H1 (cell line): ENCODE measurements around the gene BTBD9. TPM values are rescaled to one million over a fixed set of nuclear protein-coding genes. Genes with fewer than 3 reads are reported as not detected.
A peak's percentile ranks its signal among the peaks of the same experiment; 100 is the strongest.

Experiments
- CTCF ChIA-PET: fragments of 300-600 bp; sonication (Branson Sonifier 250); formaldehyde crosslinking; loops from one replicate; lab custom pipeline; 2021; ENCODE audit not compliant: partially characterized antibody; lab: Charles Lee
- POLR2A ChIA-PET: fragments of 300-600 bp; sonication (Branson Sonifier 250); formaldehyde crosslinking; loops from one replicate; lab custom pipeline; 2021; ENCODE audit warnings: inconsistent platforms; ENCODE audit not compliant: partially characterized antibody; lab: Charles Lee
- DNase-seq, 2 experiments: peaks; one replicate each; pipeline versions ENCODE4 v3.0.0 to v3.0.0-alpha.2; 2010 to 2022; ENCODE audit warnings: low spot score in 2 of 2, low read depth in 1 of 2, mixed read lengths in 1 of 2
- FAIRE-seq: peaks from 2 replicates; lab custom pipeline; 2011; peaks lifted over from hg19 to GRCh38; lab: Jason Lieb, UNC
- H2AFZ ChIP-seq: 2 replicates; pipeline ENCODE4 v1.8.1; 2012; ENCODE audit warnings: low read length, inconsistent platforms
- H2AK5ac ChIP-seq: 2 replicates; pipeline ENCODE4 v1.6.1; 2013; ENCODE audit warnings: low read depth, low read length
- H2BK120ac ChIP-seq: replicated peaks from 2 replicates; pipeline ENCODE3; 2013; ENCODE audit warnings: low read depth, low read length, inconsistent platforms
- H2BK12ac ChIP-seq: 2 replicates; pipeline ENCODE4 v1.6.1; 2013; ENCODE audit warnings: low read depth, low read length
- H2BK15ac ChIP-seq: 2 replicates; pipeline ENCODE4 v1.6.1; 2013; ENCODE audit warnings: low read length
- H2BK20ac ChIP-seq: 2 replicates; pipeline ENCODE4 v1.6.1; 2013; ENCODE audit warnings: low read length
- H2BK5ac ChIP-seq: 2 replicates; pipeline ENCODE4 v1.6.1; 2013; ENCODE audit warnings: low read depth, low read length
- H3K14ac ChIP-seq: 2 replicates; pipeline ENCODE4 v1.6.1; 2013; ENCODE audit warnings: inconsistent platforms; ENCODE audit not compliant: insufficient read length
- H3K18ac ChIP-seq: 2 replicates; pipeline ENCODE4 v1.6.1; 2013; ENCODE audit warnings: low read length; ENCODE audit errors: extremely low read depth
- H3K23ac ChIP-seq: 2 replicates; pipeline ENCODE4 v1.6.1; 2013; ENCODE audit warnings: inconsistent platforms; ENCODE audit not compliant: insufficient read length
- H3K23me2 ChIP-seq: 2 replicates; pipeline ENCODE4 v1.6.1; 2013; ENCODE audit warnings: low read depth, low read length
- H3K27ac ChIP-seq: 2 replicates; pipeline ENCODE4 v1.6.1; 2011; ENCODE audit warnings: low read depth, low read length, inconsistent platforms
- H3K27me3 ChIP-seq, 4 experiments: replicated peaks in 1 of 4; 1 replicate in 1 of 4; 2 replicates in 3 of 4; pipeline versions ENCODE4 v1.6.1 to v1.8.1; 2011 to 2013; ENCODE audit warnings: low read length in 3 of 4, mild to moderate bottlenecking in 3 of 4, inconsistent platforms in 2 of 4, mixed read lengths in 2 of 4, moderate library complexity in 1 of 4; ENCODE audit not compliant: control insufficient read depth in 3 of 4, insufficient read depth in 3 of 4; ENCODE audit errors: extremely low read depth in 1 of 4
- H3K36me3 ChIP-seq, 4 experiments: 2 replicates each; pipeline versions ENCODE4 v1.6.1 to v1.8.1; 2011 to 2013; ENCODE audit warnings: mild to moderate bottlenecking in 4 of 4, low read length in 3 of 4, moderate library complexity in 2 of 4, control low read depth in 1 of 4, inconsistent platforms in 1 of 4; ENCODE audit not compliant: insufficient read depth in 4 of 4, control insufficient read depth in 2 of 4
- H3K4ac ChIP-seq: replicated peaks from 2 replicates; pipeline ENCODE3; 2013; ENCODE audit warnings: low read length, low read depth, mixed read lengths, inconsistent platforms; ENCODE audit not compliant: insufficient read length
- H3K4me1 ChIP-seq, 4 experiments: replicated peaks in 1 of 4; 1 replicate in 1 of 4; 2 replicates in 3 of 4; pipeline versions ENCODE4 v1.6.1 to v1.8.1; 2011 to 2013; ENCODE audit warnings: low read length in 3 of 4, inconsistent platforms in 2 of 4, mixed read lengths in 1 of 4; ENCODE audit not compliant: insufficient read depth in 4 of 4, control insufficient read depth in 3 of 4
- H3K4me2 ChIP-seq, 2 experiments: 2 replicates each; pipeline versions ENCODE4 v1.6.1 to v1.8.1; 2011 to 2013; ENCODE audit warnings: low read depth in 2 of 2, low read length in 2 of 2, control low read depth in 1 of 2, inconsistent platforms in 1 of 2, mild to moderate bottlenecking in 1 of 2; ENCODE audit not compliant: insufficient read depth in 1 of 2
- H3K4me3 ChIP-seq, 4 experiments: fragments of 200-600, 300-600 bp in 1 of 4; sonication (generic), shearing (Covaris generic), sonication (Bioruptor Twin) in 1 of 4; 2 replicates each; pipeline versions ENCODE4 v1.5.1 to v1.8.1; 2011 to 2016; ENCODE audit warnings: low read length in 4 of 4, low read depth in 3 of 4, control low read depth in 2 of 4, inconsistent platforms in 2 of 4, mild to moderate bottlenecking in 2 of 4, mixed read lengths in 1 of 4, moderate library complexity in 1 of 4; ENCODE audit not compliant: insufficient read depth in 2 of 4; ENCODE audit errors: extremely low read depth in 1 of 4
- H3K56ac ChIP-seq: replicated peaks from 2 replicates; pipeline ENCODE3; 2013; ENCODE audit warnings: low read depth, mild to moderate bottlenecking, mixed read lengths, low read length, inconsistent platforms; ENCODE audit not compliant: insufficient read length
- H3K79me1 ChIP-seq: 2 replicates; pipeline ENCODE4 v1.6.1; 2013; ENCODE audit warnings: low read depth, low read length, control low read depth
- H3K79me2 ChIP-seq, 2 experiments: 2 replicates each; pipeline versions ENCODE4 v1.6.1 to v1.8.1; 2012 to 2013; ENCODE audit warnings: low read length in 2 of 2, mild to moderate bottlenecking in 2 of 2, inconsistent platforms in 1 of 2; ENCODE audit not compliant: insufficient read depth in 2 of 2, control insufficient read depth in 1 of 2
- H3K9ac ChIP-seq, 4 experiments: replicated peaks in 1 of 4; 1 replicate in 1 of 4; 2 replicates in 3 of 4; pipeline versions ENCODE4 v1.6.1 to v1.8.1; 2011 to 2013; ENCODE audit warnings: low read depth in 3 of 4, low read length in 3 of 4, control low read depth in 2 of 4, mild to moderate bottlenecking in 2 of 4, moderate library complexity in 2 of 4, inconsistent platforms in 1 of 4; ENCODE audit errors: extremely low read depth in 1 of 4
- H3K9me3 ChIP-seq, 2 experiments: 2 replicates each; pipeline versions ENCODE4 v1.6.1 to v1.8.1; 2012 to 2013; ENCODE audit warnings: mild to moderate bottlenecking in 2 of 2, moderate library complexity in 2 of 2, control low read depth in 1 of 2, inconsistent platforms in 1 of 2, low read depth in 1 of 2, low read length in 1 of 2, mixed read lengths in 1 of 2; ENCODE audit not compliant: insufficient read depth in 2 of 2
- H4K20me1 ChIP-seq, 2 experiments: replicated peaks in 1 of 2; 2 replicates each; pipeline versions ENCODE3 to v1.8.1; 2011 to 2013; ENCODE audit warnings: inconsistent platforms in 2 of 2, low read length in 2 of 2, mild to moderate bottlenecking in 1 of 2; ENCODE audit not compliant: insufficient read depth in 2 of 2, control insufficient read depth in 1 of 2
- H4K5ac ChIP-seq: 2 replicates; pipeline ENCODE4 v1.6.1; 2013; ENCODE audit warnings: low read length, low read depth, mixed read lengths, inconsistent platforms; ENCODE audit not compliant: insufficient read length
- H4K8ac ChIP-seq: 2 replicates; pipeline ENCODE4 v1.8.0; 2013; ENCODE audit warnings: mild to moderate bottlenecking, moderate library complexity, low read length, inconsistent platforms; ENCODE audit not compliant: insufficient read depth; ENCODE audit errors: extremely low read depth
- H4K91ac ChIP-seq: replicated peaks from 2 replicates; pipeline ENCODE3; 2013; ENCODE audit warnings: low read length, mixed read lengths, inconsistent platforms; ENCODE audit not compliant: insufficient read length
- CHD2 ChIP-seq: IDR thresholded peaks from 2 replicates; pipeline ENCODE4 v1.6.1; 2012; ENCODE audit warnings: low read length, improper control_type of control experiment
- GABPA ChIP-seq: IDR thresholded peaks from 2 replicates; pipeline ENCODE4 v1.6.1; 2011; ENCODE audit warnings: mild to moderate bottlenecking, low read length, moderate library complexity, borderline replicate concordance; ENCODE audit not compliant: insufficient read depth
- PHF8 ChIP-seq: fragments of 200-600 bp; sonication (generic); conservative IDR thresholded peaks from 2 replicates; pipeline ENCODE4 v1.7.1; 2012; ENCODE audit warnings: low read depth, mild to moderate bottlenecking, inconsistent platforms, low read length, moderate library complexity
- RBBP5 ChIP-seq: IDR thresholded peaks from 2 replicates; pipeline ENCODE4 v1.7.1; 2012; ENCODE audit warnings: low read depth, mild to moderate bottlenecking, inconsistent platforms, low read length, moderate library complexity, borderline replicate concordance
- SRF ChIP-seq: IDR thresholded peaks from 2 replicates; pipeline ENCODE4 v1.6.1; 2011; ENCODE audit warnings: mild to moderate bottlenecking, low read depth, low read length, moderate library complexity
- SUZ12 ChIP-seq: fragments of 200-600 bp; sonication (generic); IDR thresholded peaks from 2 replicates; pipeline ENCODE4 v1.6.1; 2012; ENCODE audit warnings: mild to moderate bottlenecking, inconsistent platforms, low read length, moderate library complexity, mixed read lengths
- TAF7 ChIP-seq: optimal IDR thresholded peaks from 2 replicates; pipeline ENCODE3; 2011; ENCODE audit warnings: low read depth, mild to moderate bottlenecking, inconsistent platforms, low read length, moderate library complexity, borderline replicate concordance
- TBP ChIP-seq: IDR thresholded peaks from 2 replicates; pipeline ENCODE4 v1.6.1; 2011; ENCODE audit warnings: low read depth, low read length, improper control_type of control experiment
- WGBS, 2 experiments: shearing (Covaris generic) in 1 of 2; methylation state at CpG; one replicate each; pipeline versions ENCODE4 v1.1.6 to v1.1.7; 2013 to 2015; ENCODE audit warnings: low lambda C conversion rate in 2 of 2, mixed read lengths in 2 of 2, inconsistent platforms in 1 of 2, low coverage in 1 of 2, missing lambda C conversion rate in 1 of 2; ENCODE audit not compliant: insufficient replicate concordance in 2 of 2, insufficient coverage in 1 of 2, insufficient read length in 1 of 2; ENCODE audit errors: extremely low coverage in 1 of 2, missing lambda C conversion rate in 1 of 2; 5-methylcytosine and 5-hydroxymethylcytosine counted together
- polyA plus RNA-seq, 7 experiments: library from polyadenylated mRNA; depleted of rRNA in 3 of 7; stranded (reverse) in 5 of 7; unstranded in 2 of 7; fragments of >200 nt in 5 of 7; fragments of 200-250 nt in 2 of 7; gene quantifications; 1 replicate in 5 of 7; 2 replicates in 1 of 7; 4 replicates in 1 of 7; pipeline versions ENCODE4 v1.2.1 to v1.2.3, GENCODE V29; 2011 to 2013; ENCODE audit warnings: missing spikeins in 2 of 7, mixed read lengths in 2 of 7
- total RNA-seq: library from RNA; stranded (reverse); fragmentation: NEBNext Ultra II Directional; extraction: Animal tissue kit (Norgen Biotek cat#: 25700); gene quantifications from 2 replicates; pipeline ENCODE4 v1.2.1, GENCODE V29; 2021

BTBD9 gene
- total and polyA plus RNA-seq, 2 of the 8 experiments (the other 6 are each of a cell fraction or from before 2014, with no cell fraction given), result 0.92 to 4.1 TPM

DNA sequence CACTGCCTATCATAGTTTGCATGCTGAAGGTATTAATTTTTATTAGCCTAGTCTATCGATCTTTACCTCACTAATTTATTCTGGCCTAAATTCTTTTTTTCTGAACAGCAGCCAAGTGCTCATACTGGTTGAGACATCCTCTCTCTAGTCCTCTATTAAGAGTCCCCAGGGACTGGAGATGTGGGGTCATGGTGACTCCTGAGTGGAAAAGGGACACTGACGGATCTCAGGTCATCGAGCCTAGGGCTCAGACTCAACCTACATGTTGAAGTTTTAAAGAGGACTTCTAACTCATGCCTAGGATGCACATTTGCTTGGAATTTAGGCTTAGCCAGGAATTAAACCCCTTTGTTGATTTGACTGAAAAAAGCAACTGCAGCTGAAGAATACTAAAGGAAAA, 378.1 kb downstream of the BTBD9 start:
- H2AK5ac ChIP-seq, result no peak overlapping the region
- H3K4me1 ChIP-seq, result peaks cover 4 to 13% (median 10%) of the 10 kb centered on the region in 4 experiments; a peak in 5 of 7 replicates
- TF ChIP-seq GABPA, result no peak
- TF ChIP-seq RBBP5, result no peak
- TF ChIP-seq TAF7, result no peak
- no peak for TF ChIP-seq SRF
- no peak for TF ChIP-seq CHD2
- TF ChIP-seq TBP, result no peak
- TF ChIP-seq PHF8, result no peak
- no peak for TF ChIP-seq SUZ12
- no peak overlapping the region for H4K8ac ChIP-seq
- peak overlapping the region; percentile 27 to 43; a peak in 3 of 4 replicates for H3K4me2 ChIP-seq
- FAIRE-seq (no peak), DNase-seq (no peak)
- no peak overlapping the region for H3K18ac ChIP-seq
- no peaks in the 10 kb centered on the region for H3K27me3 ChIP-seq
- H3K9me3 ChIP-seq, result no peaks in the 10 kb centered on the region
- H3K4ac ChIP-seq, result no peak overlapping the region
- H2BK15ac ChIP-seq, result no peak overlapping the region
- H2AFZ ChIP-seq, result peak overlapping the region; percentile 36; the same call in 1 of the 2 replicates
- H3K27ac ChIP-seq, result peak overlapping the region; percentile 46
- H4K5ac ChIP-seq, result no peak overlapping the region
- WGBS, 2 experiments, result 82% methylated on average over 3 of the region's 3 CpGs; no CpG with 5 or more reads in 1 of the 2 experiments
- no peak overlapping the region for H3K23ac ChIP-seq
- no peak overlapping the region for H3K4me3 ChIP-seq
- H3K56ac ChIP-seq, result no peak overlapping the region
- ChIA-PET CTCF (interaction anchor here (0.6 to 1.0 kb wide), 5 partner anchors 28 to 1100 kb away, joined by 3 to 4 read pairs (median 3); no protein-coding TSS in a partner anchor), POLR2A (interaction anchor here (1.2 kb wide), 1 partner anchor 9 kb away, joined by 3 read pairs; no protein-coding TSS in a partner anchor)
- H3K36me3 ChIP-seq, result no peaks in the 10 kb centered on the region
- H3K9ac ChIP-seq, result no peak overlapping the region
- H2BK120ac ChIP-seq, result no peak overlapping the region
- no peak overlapping the region for H3K14ac ChIP-seq
- H3K23me2 ChIP-seq, result no peaks in the 10 kb centered on the region
- no peak overlapping the region for H2BK20ac ChIP-seq
- no peak overlapping the region for H4K91ac ChIP-seq
- H4K20me1 ChIP-seq, result no peaks in the 10 kb centered on the region
- no peaks in the 10 kb centered on the region for H3K79me1 ChIP-seq
- H2BK5ac ChIP-seq, result no peak overlapping the region
- H2BK12ac ChIP-seq, result no peak overlapping the region
- no peaks in the 10 kb centered on the region for H3K79me2 ChIP-seq
